ENCODE results near the gene SOX9.

DNA sequence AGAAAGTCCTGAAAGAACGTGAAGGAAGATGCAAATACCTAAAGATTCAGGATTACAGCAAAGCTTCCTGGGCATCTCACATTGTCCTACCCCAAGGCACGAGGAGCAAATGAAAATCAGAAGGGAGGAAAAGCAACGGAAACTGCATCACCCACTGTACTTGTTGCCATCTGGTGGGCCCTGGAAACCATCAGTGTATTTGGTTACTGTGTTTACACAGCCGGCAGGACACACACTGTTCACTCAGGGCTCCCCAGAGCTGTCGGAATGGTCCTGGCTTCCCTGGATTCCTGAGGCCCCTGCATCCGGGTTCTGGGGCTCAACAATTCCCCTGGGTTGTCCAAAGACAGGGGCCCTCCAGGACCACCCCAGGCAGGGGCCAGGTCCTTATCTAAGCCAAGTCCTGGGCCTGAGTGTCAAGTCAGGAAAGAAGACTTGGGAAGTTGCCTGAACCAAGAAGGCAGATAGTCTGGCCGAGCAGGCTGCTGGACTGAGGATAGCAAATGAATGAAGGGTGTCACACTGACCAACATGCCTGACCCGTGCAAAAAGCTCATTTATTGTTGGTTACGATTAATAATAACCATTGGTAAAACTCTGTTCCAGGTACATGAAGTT, 52.8 kb downstream of the SOX9 start:
- TF ChIP-seq EZH2 (IDR thresholded peaks at IDR 0.05; ENCODE audit: insufficient read depth, poor library complexity, severe bottlenecking) (no peak), EZH2phosphoT487 (IDR thresholded peaks at IDR 0.05; ENCODE audit: insufficient read depth, low read depth) (no peak)
